Retinal pigment epithelial cell (primary cell): ENCODE results near the gene VPS36.

Experiments used
- DNase-seq: peaks from one replicate; pipeline ENCODE4 v3.0.0-alpha.2; 2010; ENCODE audit warnings: low read depth
- H3K4me3 ChIP-seq: 2 replicates; pipeline ENCODE4 v1.5.1; 2011; ENCODE audit warnings: mild to moderate bottlenecking, low read length, control low read depth, moderate library complexity
- CTCF ChIP-seq: conservative IDR thresholded peaks from 2 replicates; pipeline ENCODE4 v1.5.1; 2011; ENCODE audit warnings: low read depth, low read length, control low read depth, inconsistent platforms

VPS36 gene

GRCh38 chr13:52459668-52460067 lies 9.2 kb upstream of the VPS36 start:
- TF ChIP-seq CTCF = no peak
- no peak overlapping the region for H3K4me3 ChIP-seq
- no peak for DNase-seq

- no peak for DNase-seq
- no peak for TF ChIP-seq CTCF
- peak overlapping the region; percentile 92 for H3K4me3 ChIP-seq
Observed at GRCh38 chr13:52455677-52456041, 5.2 kb upstream of the VPS36 start.

- peak within 1 kb of the TSS; percentile 92 for H3K4me3 ChIP-seq
- no peak for TF ChIP-seq CTCF
- peak; percentile 85 for DNase-seq
Observed at GRCh38 chr13:52454820-52455676, 4.6 kb upstream of the VPS36 start, which contains the start of gene CKAP2. Gene CKAP2, plus strand, starts transcription at chr13:52455478. Its CDS starts 79 bp downstream, at chr13:52455557.

GRCh38 chr13:52454459-52454819 lies 4.0 kb upstream of the VPS36 start:
- no peak for TF ChIP-seq CTCF
- H3K4me3 ChIP-seq = peak overlapping the region; percentile 92
- no peak for DNase-seq

GRCh38 chr13:52452470-52452869 lies 2.0 kb upstream of the VPS36 start:
- no peak for DNase-seq
- no peak for TF ChIP-seq CTCF
- no peak overlapping the region for H3K4me3 ChIP-seq

- TF ChIP-seq CTCF = no peak
- DNase-seq = no peak
- H3K4me3 ChIP-seq = no peak overlapping the region
Observed at GRCh38 chr13:52451135-52451804, 836 bp upstream of the VPS36 start.

- TF ChIP-seq CTCF = no peak
- H3K4me3 ChIP-seq = peak overlapping the region; percentile 38
- DNase-seq = no peak
Observed at GRCh38 chr13:52450793-52451116, 321 bp upstream of the VPS36 start.
